Stimulated activated CD4-positive, alpha-beta T cell treated with anti-CD3 and anti-CD28 coated beads, Interleukin-12 subunit alpha, Interleukin-12 subunit beta, amount 100 ng/mL, for 48 hours (primary cell): Measurements from ENCODE around the gene GCNA.
A peak's percentile ranks its signal among the peaks of the same experiment; 100 is the strongest.
"Not testable (repeated sequence)": the region's sequence is repeated elsewhere in the genome, so short reads cannot be mapped to it uniquely, and the experiment has no call there.

Source experiments
- DNase-seq, 3 donors: peaks; one replicate each; pipeline ENCODE4 v3.0.0-alpha.2; 2020; ENCODE audit warnings: low read depth in 2 of 3, low spot score in 1 of 3

The GCNA gene

GRCh38 chrX:71636438-71637252 is 58.4 kb downstream of the GCNA start:
- no peak for DNase-seq

- DNase-seq = no peak
Measured at GRCh38 chrX:71637253-71637618, 59.0 kb downstream of the GCNA start.

DNA sequence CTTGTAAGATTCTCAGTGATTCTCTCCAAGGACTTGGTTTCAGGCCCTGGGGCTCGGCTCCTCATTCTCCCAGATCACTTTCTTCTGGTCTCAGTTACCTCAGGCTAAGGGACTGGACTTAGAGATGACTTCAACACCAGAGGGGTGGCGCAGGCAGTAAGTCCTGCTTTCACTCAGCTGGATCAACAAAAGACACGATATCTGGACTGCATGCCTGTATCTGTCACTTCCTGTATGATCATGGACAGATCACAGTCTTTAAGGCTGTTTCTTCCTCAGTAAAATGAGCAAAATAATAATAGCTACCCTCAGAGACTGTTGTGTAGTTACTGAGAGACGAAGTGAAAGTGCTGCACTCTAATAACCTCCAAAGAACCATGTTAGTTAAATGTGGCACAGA is 59.6 kb downstream of the GCNA start:
- no peak for DNase-seq

DNA sequence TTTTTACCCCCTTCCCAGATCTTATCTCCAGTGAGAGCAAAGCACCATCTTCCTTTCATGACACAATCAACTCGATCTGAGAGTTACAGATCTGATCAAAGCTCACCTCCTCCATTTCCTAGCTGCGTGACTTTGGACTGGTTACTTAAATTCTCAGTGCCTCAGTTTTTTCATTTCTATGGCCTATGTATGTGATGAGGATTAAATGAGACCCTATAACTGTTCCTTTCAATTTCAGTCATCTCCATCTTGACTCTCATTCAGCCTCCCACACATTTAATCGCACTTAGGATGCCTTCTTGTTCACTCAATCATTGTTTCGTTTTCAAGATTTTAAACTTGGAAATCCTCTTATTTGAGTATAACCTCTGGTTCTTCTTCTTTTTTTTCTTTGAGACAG is 60.2 kb downstream of the GCNA start:
- DNase-seq = no peak

DNA sequence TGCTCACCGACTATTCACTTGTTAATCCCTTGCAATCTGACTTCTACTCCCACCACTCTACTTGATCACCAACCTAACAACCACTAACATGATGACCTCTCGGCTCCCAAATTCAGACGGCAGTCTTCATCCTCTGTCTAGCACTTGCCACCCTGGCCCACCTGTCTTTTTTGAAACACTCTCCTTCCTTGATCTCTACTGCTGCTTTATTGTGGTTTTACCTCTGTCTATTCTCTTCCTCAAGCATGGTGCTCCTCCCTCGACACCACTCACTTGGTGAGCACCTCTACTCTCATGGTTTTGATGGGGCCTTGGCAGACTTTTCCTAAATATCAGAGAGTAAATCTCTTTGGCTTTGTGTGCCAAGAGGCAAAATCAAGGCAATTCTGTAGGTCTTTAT is 61.8 kb downstream of the GCNA start:
- DNase-seq = no peak

DNA sequence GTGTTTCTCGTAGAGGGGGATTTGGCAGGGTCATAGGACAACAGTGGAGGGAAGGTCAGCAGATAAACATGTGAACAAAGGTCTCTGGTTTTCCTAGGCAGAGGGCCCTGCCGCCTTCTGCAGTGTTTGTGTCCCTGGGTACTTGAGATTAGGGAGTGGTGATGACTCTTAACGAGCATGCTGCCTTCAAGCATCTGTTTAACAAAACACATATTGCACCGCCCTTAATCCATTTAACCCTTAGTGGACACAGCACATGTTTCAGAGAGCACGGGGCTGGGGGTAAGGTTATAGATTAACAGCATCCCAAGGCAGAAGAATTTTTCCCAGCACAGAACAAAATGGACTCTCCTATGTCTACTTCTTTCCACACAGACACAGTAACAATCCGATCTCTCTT is 66.2 kb downstream of the GCNA start:
- DNase-seq = not testable (repeated sequence)

GRCh38 chrX:71650333-71650969 is 72.2 kb downstream of the GCNA start:
- no peak for DNase-seq

- peak in 1 of 3 donors; percentile 78 for DNase-seq
Measured at GRCh38 chrX:71652405-71652804, 74.2 kb downstream of the GCNA start.

- DNase-seq = no peak
Measured at GRCh38 chrX:71653344-71653743, 75.1 kb downstream of the GCNA start.

DNA sequence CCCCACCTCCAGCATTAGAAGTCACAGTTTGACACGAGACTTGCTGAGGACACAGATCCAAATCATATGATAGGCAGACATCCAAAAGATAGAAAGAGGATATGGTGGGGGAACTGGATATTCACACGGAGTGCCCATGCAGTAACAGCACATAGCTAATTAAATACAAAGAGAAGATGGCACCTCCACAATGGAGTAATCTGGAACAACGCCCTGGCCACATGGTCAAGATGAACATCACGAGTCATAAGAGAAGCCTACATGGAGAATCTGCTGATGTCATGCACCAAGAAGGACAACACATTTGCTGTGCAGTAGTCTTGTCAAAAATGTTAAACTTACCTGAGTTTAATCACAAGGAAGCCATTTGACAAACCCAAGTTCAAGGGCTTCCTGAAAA is 79.0 kb downstream of the GCNA start:
- DNase-seq = no peak

DNA sequence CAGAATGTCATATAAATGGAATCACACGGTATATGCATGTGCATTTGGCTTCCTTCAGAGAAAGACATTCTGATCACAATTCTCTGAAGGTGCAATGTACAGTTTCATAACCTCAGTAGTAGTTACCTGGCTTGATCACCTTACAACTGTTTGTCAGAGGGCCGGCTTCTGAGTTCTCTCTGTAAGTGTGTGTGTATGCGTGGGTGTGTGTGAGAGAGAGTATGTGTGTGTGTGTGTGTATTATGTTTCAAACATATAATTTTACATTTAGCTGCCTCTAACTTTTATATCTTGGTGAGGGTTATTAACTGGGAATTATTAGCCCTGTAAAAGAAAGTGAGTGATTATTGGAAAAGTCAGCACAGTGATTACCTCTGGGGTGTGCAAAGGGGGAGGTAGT is 81.1 kb downstream of the GCNA start:
- no peak for DNase-seq

DNA sequence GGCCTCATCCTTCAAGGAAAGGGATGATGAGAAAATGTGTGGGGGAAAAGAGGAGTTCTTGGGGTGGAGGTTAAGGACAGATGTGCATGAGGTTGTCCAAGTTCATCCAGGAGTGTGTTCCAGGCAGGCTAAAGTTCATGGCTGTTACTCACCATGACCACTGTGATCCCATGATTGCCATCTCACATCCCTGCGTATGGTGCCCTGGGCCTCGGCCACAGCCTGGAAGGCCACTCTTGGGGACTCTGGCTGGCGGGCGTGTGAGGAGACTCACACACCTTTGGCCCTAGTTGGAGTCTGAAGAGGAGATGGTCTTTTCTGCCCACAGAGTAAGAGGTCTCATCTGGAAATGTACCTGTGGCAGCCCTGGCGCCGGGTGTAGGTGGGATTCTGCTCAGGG is 81.7 kb downstream of the GCNA start:
- no peak for DNase-seq

DNA sequence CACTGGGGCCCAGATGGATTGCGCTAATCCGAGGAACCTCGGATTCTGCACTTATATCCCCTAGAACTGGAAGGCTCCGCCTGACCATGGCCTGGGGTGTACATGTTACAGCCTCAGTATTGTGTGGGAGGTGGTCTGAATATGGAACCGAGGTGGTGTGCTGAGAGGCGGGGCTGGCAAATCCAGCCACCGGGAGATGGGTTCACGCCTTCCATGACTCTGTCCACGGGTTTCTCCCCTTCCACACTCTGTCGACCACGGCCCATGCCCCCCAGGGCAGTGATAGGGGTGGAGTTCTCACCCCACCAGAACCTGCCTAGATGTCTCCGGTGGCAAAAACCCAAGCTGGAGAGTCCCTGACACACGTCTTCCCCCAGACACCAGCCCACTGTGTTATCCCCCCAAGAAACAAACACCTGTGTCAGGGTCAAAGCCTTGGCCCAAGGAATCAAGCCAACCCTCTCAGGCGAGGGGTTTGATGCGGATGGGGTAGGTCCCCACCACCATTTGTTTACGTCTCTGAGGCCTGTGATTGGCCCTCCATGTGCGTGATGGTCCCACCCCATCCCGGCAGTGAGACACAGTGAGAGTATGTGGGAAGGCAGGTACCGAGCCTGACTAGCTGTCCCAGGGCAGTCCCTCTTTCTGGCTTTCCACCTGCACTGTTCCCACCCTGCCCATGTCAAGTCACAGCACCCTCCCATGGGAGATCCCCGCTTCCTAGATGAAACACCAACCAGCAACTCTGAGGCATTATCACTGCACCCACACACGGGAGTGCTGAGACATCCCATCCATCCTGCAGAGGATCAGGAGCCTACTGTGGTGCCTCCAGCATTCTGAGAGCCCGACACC is 82.6 kb downstream of the GCNA start:
- no peak for DNase-seq

DNA sequence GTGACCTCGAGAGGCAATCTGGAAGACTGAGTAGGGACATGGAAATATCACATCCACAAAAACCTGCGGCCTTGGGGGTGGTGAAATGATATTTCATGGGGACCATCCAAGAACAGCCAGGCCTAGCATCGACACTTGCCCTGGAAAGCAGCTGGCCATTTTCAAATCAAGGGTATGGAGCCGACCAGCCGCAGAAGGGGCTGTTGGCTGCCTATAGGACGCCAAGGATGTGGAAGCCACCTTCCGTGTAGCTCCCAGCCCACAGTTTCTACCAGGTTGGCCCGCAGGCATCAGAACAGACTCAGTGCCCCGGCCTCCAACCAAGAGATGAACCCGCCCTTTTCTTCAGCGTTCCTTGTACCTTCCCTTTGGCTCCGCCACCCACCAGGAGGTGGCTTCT is 83.7 kb downstream of the GCNA start:
- no peak for DNase-seq

GRCh38 chrX:71662654-71663053 is 84.4 kb downstream of the GCNA start:
- DNase-seq = not testable (repeated sequence)
